Activated T-helper 1 cell treated with Interleukin-2 at 50 U/mL for 16 hours (primary cell): ENCODE results near the gene RAB10.
"Not testable (repeated sequence)": the region's sequence is repeated elsewhere in the genome, so short reads cannot be mapped to it uniquely, and the experiment has no call there.

Experiments
- DNase-seq: peaks from one replicate; pipeline ENCODE4 v3.0.0-alpha.2; 2020; ENCODE audit warnings: low read depth

Gene RAB10

GRCh38 chr2:26058390-26058789, 24.5 kb downstream of the RAB10 start:
- DNase-seq: no peak

- no peak for DNase-seq
Observed at GRCh38 chr2:26059542-26059941, 25.7 kb downstream of the RAB10 start.

- DNase-seq: no peak
Observed at GRCh38 chr2:26061539-26061938, 27.7 kb downstream of the RAB10 start.

- no peak for DNase-seq
Observed at GRCh38 chr2:26064846-26065245, 31.0 kb downstream of the RAB10 start.

GRCh38 chr2:26067186-26067974, 33.5 kb downstream of the RAB10 start:
- no peak for DNase-seq

DNA sequence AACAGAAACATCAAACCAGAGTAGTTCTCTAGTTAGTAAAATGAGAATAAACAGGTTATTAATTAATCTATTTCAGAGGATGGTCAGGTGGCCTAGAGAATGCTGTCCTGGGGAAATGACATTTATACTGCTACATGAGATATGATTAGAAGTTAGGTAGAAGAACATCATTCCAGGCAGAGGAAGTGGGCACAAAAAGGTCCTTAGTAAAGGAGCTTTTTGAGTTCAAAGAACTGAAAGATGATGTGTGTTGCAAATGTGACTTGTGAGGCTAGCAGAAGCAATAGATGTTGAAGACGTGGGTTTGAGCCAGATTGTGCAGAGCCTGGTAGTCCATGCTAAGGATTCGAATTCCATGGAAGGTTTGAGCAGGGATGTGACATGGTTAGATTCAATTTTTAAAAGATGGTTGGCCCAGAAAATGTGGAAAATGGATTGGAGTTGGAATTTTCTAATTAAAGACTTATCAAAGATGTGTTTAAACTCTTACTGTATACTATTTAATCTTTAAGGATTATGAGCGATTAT, 34.2 kb downstream of the RAB10 start:
- no peak for DNase-seq

DNA sequence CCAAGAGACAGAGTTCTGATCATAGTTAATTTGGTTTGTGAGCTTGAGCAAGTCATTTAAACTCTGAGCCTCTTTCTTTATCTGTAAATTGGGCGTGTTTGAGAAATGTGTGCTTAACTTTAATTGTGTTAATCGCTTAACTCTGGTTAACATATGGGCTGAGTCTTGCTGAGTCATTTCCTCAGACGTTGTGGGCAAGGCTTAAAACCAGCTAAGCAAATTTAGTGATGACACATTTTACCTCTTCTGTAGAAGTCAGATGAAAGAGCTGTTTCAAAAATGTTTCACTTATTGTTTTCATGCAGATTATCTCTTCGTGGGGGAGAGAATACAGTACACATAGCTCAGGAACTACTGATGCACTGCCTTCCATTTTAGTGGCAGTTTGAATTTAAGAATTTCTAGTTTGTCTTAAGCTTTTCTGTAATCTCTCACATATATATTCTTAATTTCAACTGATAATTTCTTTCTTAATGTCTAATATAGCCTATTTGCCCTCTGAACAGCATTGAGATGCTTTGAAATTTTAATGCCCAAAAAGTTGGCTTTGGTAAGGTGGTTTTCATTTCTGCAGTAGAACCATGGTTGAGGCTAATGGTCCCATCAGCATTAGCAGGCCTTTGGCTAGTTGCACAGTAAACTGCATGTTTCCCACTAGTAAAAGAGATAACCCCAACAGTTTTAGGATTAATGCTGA, 34.9 kb downstream of the RAB10 start:
- peak; percentile 10 for DNase-seq

DNA sequence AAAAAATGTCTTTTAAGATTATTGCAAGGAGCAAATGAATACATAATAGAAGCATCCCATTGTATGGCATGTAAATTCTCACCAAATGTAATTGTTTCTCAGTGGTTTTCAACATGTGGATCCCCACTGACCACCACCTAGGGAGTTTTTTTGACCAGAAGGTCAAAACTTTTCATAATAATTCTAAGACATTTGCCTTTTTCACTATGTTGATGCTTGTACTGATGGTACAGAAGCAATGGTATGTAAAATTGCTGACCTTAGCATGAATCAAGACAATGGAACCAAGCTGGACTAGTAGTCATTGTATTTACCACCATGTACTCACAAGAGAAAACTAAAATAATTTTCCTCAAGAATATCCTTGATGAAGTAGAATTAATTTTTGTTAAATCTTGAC, 36.8 kb downstream of the RAB10 start:
- no peak for DNase-seq

DNA sequence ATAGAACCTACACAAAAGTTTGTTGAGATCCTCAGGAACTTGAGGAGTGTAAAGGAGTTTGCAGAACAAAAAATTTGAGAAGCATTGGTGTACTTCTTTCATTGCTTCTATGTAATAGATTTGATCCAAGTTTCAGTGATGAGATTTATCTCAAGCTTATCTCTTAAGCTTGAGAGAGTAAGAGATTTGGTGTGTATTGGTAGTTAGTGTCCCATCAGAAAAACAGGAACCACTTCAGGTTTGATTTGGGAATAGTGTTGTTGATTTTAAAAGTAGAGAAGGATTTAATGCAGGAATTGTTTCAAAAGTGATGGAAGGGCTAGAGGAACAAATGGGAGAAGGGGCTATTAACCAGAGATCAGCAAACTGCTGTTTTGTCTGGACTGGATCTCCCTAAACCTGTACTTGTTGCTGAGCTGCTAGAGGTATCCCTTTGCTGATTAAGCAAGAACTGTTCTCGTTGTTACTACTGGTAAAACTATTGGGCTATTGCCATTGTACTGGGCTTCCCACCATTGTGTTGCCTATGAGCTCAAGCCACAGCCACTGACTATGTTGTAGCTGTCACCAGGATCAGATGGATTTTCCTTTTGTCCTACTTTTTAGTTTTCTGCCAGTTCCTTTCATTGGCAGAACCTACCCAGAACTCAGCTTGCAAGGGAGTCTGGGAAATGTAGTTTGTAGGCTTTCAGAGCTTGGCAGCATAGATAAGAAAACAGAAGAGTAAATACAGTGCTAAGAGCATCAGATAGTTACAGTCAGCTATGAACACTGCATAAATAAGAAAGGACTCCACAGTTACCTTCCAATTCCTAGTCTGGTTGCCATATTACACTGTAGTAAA, 39.3 kb downstream of the RAB10 start:
- no peak for DNase-seq

- DNase-seq: no peak
Observed at GRCh38 chr2:26073830-26074229, 39.9 kb downstream of the RAB10 start.

GRCh38 chr2:26074676-26075075, 40.8 kb downstream of the RAB10 start:
- no peak for DNase-seq

- DNase-seq: no peak
Observed at GRCh38 chr2:26075173-26075572, 41.3 kb downstream of the RAB10 start.

GRCh38 chr2:26076001-26076587, 42.2 kb downstream of the RAB10 start:
- no peak for DNase-seq

DNA sequence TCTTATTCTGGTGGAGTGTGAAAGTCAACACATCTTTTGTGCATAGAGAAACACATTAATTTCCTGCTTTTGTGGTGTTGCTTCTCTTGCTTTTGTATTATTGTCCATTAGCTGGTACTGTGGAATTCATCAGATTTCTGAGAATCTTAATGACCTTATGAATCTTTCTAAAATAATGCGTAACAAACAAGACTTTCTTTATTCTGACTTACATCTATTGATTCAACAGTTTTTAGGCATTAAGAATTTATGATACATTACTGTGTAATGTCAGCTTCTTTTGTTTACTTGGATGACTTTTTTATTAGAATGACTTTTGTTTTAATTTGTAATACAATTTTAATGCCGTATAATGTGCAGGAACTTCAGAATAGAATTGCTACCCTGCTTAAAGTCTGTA, 43.4 kb downstream of the RAB10 start:
- DNase-seq: no peak

- no peak for DNase-seq
Observed at GRCh38 chr2:26078939-26079338, 45.1 kb downstream of the RAB10 start.

GRCh38 chr2:26080356-26080755, 46.5 kb downstream of the RAB10 start:
- no peak for DNase-seq

GRCh38 chr2:26080925-26081324, 47.0 kb downstream of the RAB10 start:
- DNase-seq: not testable (repeated sequence)

DNA sequence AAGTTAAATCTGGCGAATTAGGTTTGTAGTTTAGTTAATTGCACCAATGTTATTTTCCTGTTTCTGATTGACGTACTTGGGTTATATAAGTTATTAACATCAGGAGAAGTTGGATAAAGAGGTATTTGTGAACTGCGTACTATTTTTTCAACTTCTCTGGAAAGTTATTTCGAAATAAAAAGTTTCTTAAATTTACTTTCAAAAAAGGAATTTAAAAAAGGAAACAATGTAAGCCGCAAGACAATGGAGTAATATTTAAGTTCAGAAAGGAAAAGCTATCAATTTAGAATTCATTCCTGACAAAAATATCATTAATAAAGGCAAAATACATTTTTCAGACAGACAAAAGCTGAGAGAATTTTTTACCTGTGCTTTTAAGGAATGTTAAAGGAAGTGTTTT, 47.7 kb downstream of the RAB10 start:
- DNase-seq: no peak

DNA sequence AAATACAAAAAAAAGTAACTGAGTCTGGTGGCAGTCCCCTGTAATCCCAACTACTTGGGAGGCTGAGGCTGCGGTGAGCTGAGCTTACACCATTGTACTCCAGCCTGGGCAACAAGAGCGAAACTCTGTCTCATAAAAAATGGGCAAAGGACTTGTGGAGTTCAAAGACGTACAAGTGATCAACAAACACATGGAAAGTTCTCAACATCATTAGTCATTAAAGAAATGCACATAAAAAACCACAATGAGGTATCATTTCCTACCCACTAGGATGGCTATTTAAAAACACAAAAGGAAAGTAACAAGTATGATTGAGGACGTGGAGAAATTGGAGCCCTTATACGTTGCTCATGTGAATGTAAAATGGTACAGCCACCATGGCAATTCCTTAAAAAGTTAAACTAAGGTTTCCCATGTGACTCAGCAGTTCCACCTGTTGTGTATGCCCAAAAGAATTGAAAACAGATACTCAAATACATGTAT, 52.3 kb downstream of the RAB10 start:
- DNase-seq: no peak

DNA sequence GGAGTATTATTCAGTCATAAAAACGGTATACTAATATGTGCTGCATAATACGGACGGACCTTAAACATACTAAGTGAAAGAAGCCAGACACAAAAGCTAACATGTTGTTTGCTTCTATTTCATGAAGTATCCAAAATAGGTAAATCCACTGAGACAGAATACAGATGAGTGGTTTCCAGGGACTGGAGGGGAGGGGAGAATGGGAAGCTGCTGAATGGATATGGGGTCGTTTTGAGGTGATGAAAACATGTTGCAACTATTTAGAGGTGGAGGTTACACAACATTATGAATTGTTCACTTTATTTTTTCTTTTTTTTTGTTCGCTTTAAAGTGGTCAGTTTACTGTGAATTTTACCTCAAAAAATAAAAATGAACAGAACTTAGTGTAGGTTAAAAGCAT, 52.9 kb downstream of the RAB10 start:
- DNase-seq: no peak

GRCh38 chr2:26088038-26088643, 54.3 kb downstream of the RAB10 start:
- no peak for DNase-seq

- not testable (repeated sequence) for DNase-seq
Observed at GRCh38 chr2:26088931-26089330, 55.0 kb downstream of the RAB10 start.
